ENCODE data around the gene AP3S1.

Gene AP3S1

GRCh38 chr5:115954144-115954543, 112.4 kb downstream of the AP3S1 start:
- no peak overlapping the region for H3K9ac ChIP-seq (ENCODE audit: low read depth, low read length, poor library complexity)
- H2BK15ac ChIP-seq (ENCODE audit: low read length), result no peak overlapping the region
- H3K4me1 ChIP-seq (ENCODE audit: control insufficient read depth in 2 of 2, insufficient read depth in 1 of 2, low read depth in 1 of 2, low read length in 2 of 2), result no peaks in the 10 kb centered on the region
- H3K14ac ChIP-seq (ENCODE audit: low read length), result no peak overlapping the region
- H3K18ac ChIP-seq (ENCODE audit: low read length), result no peak overlapping the region
- H4K8ac ChIP-seq (ENCODE audit: low read depth, low read length), result no peak overlapping the region
- no peak overlapping the region for H3K4ac ChIP-seq (ENCODE audit: low read length)
- H3K27me3 ChIP-seq (ENCODE audit: control insufficient read depth in 3 of 3, insufficient read depth in 3 of 3, low read depth in 1 of 3, low read length in 3 of 3), result no peaks in the 10 kb centered on the region
- DNase-seq (ENCODE audit: low spot score), result no peak
- no peak overlapping the region for H3K23ac ChIP-seq (ENCODE audit: low read depth, low read length, poor library complexity)
- no peak overlapping the region for H2BK12ac ChIP-seq (ENCODE audit: low read length)
- no peak overlapping the region for H2AFZ ChIP-seq (ENCODE audit: low read length)
- H3K27ac ChIP-seq (replicated peaks; ENCODE audit: low read length), result no peak overlapping the region
- H2BK5ac ChIP-seq (ENCODE audit: low read length), result no peak overlapping the region
- no peak overlapping the region for H3K4me2 ChIP-seq (ENCODE audit: insufficient read depth, low read length, poor library complexity, severe bottlenecking)
- no peak overlapping the region for H2AK5ac ChIP-seq (ENCODE audit: low read depth, low read length)
- H3K79me1 ChIP-seq (ENCODE audit: low read depth, low read length), result no peaks in the 10 kb centered on the region
- H3K9me3 ChIP-seq (replicated peaks in 1 of 2; ENCODE audit: control insufficient read depth in 2 of 2, insufficient read depth in 1 of 2, low read depth in 1 of 2, low read length in 2 of 2), result no peaks in the 10 kb centered on the region
- H4K91ac ChIP-seq (ENCODE audit: low read depth, low read length, poor library complexity), result no peak overlapping the region
- H3K4me3 ChIP-seq (ENCODE audit: low read length in 2 of 2), result no peak overlapping the region
- H3K36me3 ChIP-seq (replicated peaks in 1 of 2; ENCODE audit: control insufficient read depth in 2 of 2, insufficient read depth in 2 of 2, low read length in 2 of 2), result no peaks in the 10 kb centered on the region
- H2BK120ac ChIP-seq (ENCODE audit: low read depth, low read length), result no peak overlapping the region

GRCh38 chr5:115956957-115957356, 115.2 kb downstream of the AP3S1 start:
- Histone ChIP-seq H3K4ac (ENCODE audit: low read length) (no peak overlapping the region), H3K4me2 (ENCODE audit: insufficient read depth, low read length, poor library complexity, severe bottlenecking) (no peak overlapping the region), H3K9me3 (replicated peaks in 1 of 2; ENCODE audit: control insufficient read depth in 2 of 2, insufficient read depth in 1 of 2, low read depth in 1 of 2, low read length in 2 of 2) (peaks cover 0 to 1% of the 10 kb centered on the region in 2 donors), H2BK12ac (ENCODE audit: low read length) (no peak overlapping the region), H2AFZ (ENCODE audit: low read length) (no peak overlapping the region), H3K23ac (ENCODE audit: low read depth, low read length, poor library complexity) (no peak overlapping the region), H3K79me1 (ENCODE audit: low read depth, low read length) (no peaks in the 10 kb centered on the region), H2BK15ac (ENCODE audit: low read length) (no peak overlapping the region), H3K27ac (replicated peaks; ENCODE audit: low read length) (no peak overlapping the region), H3K9ac (ENCODE audit: low read depth, low read length, poor library complexity) (no peak overlapping the region), H4K91ac (ENCODE audit: low read depth, low read length, poor library complexity) (no peak overlapping the region), H3K18ac (ENCODE audit: low read length) (no peak overlapping the region), H3K4me1 (ENCODE audit: control insufficient read depth in 2 of 2, insufficient read depth in 1 of 2, low read depth in 1 of 2, low read length in 2 of 2) (peaks cover 0 to 1% of the 10 kb centered on the region in 2 donors), H3K4me3 (ENCODE audit: low read length in 2 of 2) (no peak overlapping the region), H2BK120ac (ENCODE audit: low read depth, low read length) (no peak overlapping the region), H2BK5ac (ENCODE audit: low read length) (no peak overlapping the region), H3K27me3 (ENCODE audit: control insufficient read depth in 3 of 3, insufficient read depth in 3 of 3, low read depth in 1 of 3, low read length in 3 of 3) (peaks cover 0 to 13% (median 4%) of the 10 kb centered on the region in 3 experiments), H4K8ac (ENCODE audit: low read depth, low read length) (no peak overlapping the region), H3K36me3 (replicated peaks in 1 of 2; ENCODE audit: control insufficient read depth in 2 of 2, insufficient read depth in 2 of 2, low read length in 2 of 2) (no peaks in the 10 kb centered on the region), H2AK5ac (ENCODE audit: low read depth, low read length) (no peak overlapping the region), H3K14ac (ENCODE audit: low read length) (no peak overlapping the region)
- no CpG with 5 or more reads among the region's 6 CpGs for WGBS, 2 donors (ENCODE audit: extremely low coverage in 2 of 2, insufficient read length in 2 of 2, insufficient replicate concordance in 1 of 2)
- DNase-seq (ENCODE audit: low spot score), result no peak

DNA sequence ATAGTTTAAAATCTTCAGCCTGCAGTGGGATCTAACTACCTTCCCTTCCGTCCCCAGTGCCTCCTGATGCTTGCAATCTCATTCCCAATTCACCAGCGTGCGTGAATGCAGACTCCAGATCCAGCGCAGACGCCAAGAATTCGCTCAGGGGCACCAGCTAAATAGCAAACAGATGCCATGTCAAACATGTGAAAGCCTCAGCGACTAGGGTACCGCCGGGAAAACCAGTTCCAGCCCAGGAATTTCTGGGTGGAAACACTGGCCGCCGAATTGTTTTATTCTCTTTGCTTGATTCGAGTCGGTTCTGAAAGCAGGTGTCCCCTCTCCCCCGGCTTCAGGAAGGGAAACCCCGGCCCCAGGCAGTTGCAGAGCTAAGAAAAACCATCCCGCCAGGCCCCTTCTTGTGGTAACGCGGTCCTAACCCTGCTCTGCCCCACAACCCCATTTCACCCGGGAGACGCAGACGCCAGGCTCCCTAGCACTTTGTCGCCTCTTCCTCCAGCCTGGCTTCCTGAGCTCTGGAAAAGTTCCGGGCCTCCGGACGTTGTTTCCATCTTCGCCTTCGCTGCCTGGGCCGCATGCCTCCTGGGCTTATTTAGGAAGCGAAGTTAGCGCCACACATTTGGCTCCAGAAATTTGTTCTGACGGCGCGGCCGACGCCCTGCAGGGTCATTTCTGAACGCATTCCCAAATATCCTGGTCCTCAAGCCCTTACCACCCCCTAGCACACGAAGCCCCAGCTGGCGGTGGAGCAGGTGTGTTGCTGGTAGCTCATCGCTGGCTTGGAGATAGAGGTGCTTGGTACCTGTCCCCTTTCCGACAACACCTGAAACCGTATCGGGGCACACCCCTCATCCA, 119.9 kb downstream of the AP3S1 start:
- H2AK5ac ChIP-seq (ENCODE audit: low read depth, low read length), result peak overlapping the region; percentile 70
- H3K79me1 ChIP-seq (ENCODE audit: low read depth, low read length), result no peaks in the 10 kb centered on the region
- no peak overlapping the region for H3K14ac ChIP-seq (ENCODE audit: low read length)
- no peak overlapping the region for H3K27ac ChIP-seq (replicated peaks; ENCODE audit: low read length)
- peak overlapping the region; percentile 43 for H4K8ac ChIP-seq (ENCODE audit: low read depth, low read length)
- WGBS, 2 donors (ENCODE audit: extremely low coverage in 2 of 2, insufficient read length in 2 of 2, insufficient replicate concordance in 1 of 2), result no CpG with 5 or more reads among the region's 42 CpGs
- peak overlapping the region; percentile 38 for H3K18ac ChIP-seq (ENCODE audit: low read length)
- no peak overlapping the region for H2BK12ac ChIP-seq (ENCODE audit: low read length)
- H2AFZ ChIP-seq (ENCODE audit: low read length), result no peak overlapping the region
- H3K4me2 ChIP-seq (ENCODE audit: insufficient read depth, low read length, poor library complexity, severe bottlenecking), result peak overlapping the region; percentile 15
- no peak overlapping the region for H2BK5ac ChIP-seq (ENCODE audit: low read length)
- H3K23ac ChIP-seq (ENCODE audit: low read depth, low read length, poor library complexity), result peak overlapping the region; percentile 85
- no peak overlapping the region for H4K91ac ChIP-seq (ENCODE audit: low read depth, low read length, poor library complexity)
- DNase-seq (ENCODE audit: low spot score), result no peak
- peaks cover 0 to 5% of the 10 kb centered on the region in 2 donors for H3K9me3 ChIP-seq (replicated peaks in 1 of 2; ENCODE audit: control insufficient read depth in 2 of 2, insufficient read depth in 1 of 2, low read depth in 1 of 2, low read length in 2 of 2)
- H3K4me1 ChIP-seq (ENCODE audit: control insufficient read depth in 2 of 2, insufficient read depth in 1 of 2, low read depth in 1 of 2, low read length in 2 of 2), result peaks cover 0 to 1% of the 10 kb centered on the region in 2 donors
- H3K4me3 ChIP-seq (ENCODE audit: low read length in 2 of 2), result no peak overlapping the region
- H3K4ac ChIP-seq (ENCODE audit: low read length), result no peak overlapping the region
- no peak overlapping the region for H3K9ac ChIP-seq (ENCODE audit: low read depth, low read length, poor library complexity)
- peaks cover 0 to 34% (median 6%) of the 10 kb centered on the region in 3 experiments for H3K27me3 ChIP-seq (ENCODE audit: control insufficient read depth in 3 of 3, insufficient read depth in 3 of 3, low read depth in 1 of 3, low read length in 3 of 3)
- H2BK15ac ChIP-seq (ENCODE audit: low read length), result no peak overlapping the region
- H3K36me3 ChIP-seq (replicated peaks in 1 of 2; ENCODE audit: control insufficient read depth in 2 of 2, insufficient read depth in 2 of 2, low read length in 2 of 2), result no peaks in the 10 kb centered on the region
- no peak overlapping the region for H2BK120ac ChIP-seq (ENCODE audit: low read depth, low read length)

DNA sequence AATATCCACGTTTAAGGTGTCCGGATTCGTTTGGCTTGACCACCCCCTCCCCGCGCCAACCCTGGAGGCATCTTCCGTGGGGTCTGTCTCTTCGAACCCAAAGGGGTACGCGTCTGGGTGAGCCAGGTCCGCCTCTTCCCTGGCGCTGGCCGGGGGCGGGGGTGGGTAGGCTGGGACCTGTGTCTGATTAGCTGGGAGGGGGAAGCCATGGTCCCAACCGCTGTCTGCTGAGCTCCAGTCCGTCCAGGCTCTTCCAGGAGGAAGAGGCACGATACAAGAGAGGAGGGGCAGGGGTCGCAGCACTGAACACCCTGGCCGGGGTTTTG, 120.5 kb downstream of the AP3S1 start, which contains the start of gene LVRN:
LVRN (plus strand) TSS at position 237 of the 326 bp plus-strand sequence. CDS start 143 bp downstream, outside the sequence.
- Histone ChIP-seq H2AFZ (ENCODE audit: low read length) (no peak within 1 kb of the TSS), H3K4ac (ENCODE audit: low read length) (no peak within 1 kb of the TSS), H2AK5ac (ENCODE audit: low read depth, low read length) (peak within 1 kb of the TSS; percentile 70), H3K18ac (ENCODE audit: low read length) (peak within 1 kb of the TSS; percentile 85), H3K4me2 (ENCODE audit: insufficient read depth, low read length, poor library complexity, severe bottlenecking) (peak within 1 kb of the TSS; percentile 56), H3K9ac (ENCODE audit: low read depth, low read length, poor library complexity) (peak within 1 kb of the TSS; percentile 21), H3K4me3 (ENCODE audit: low read length in 2 of 2) (peak within 1 kb of the TSS in 1 of 2 donors; percentile 71), H4K91ac (ENCODE audit: low read depth, low read length, poor library complexity) (no peak within 1 kb of the TSS), H3K27me3 (ENCODE audit: control insufficient read depth in 3 of 3, insufficient read depth in 3 of 3, low read depth in 1 of 3, low read length in 3 of 3) (peaks cover 0 to 34% (median 6%) of the 10 kb centered on the region in 3 experiments), H4K8ac (ENCODE audit: low read depth, low read length) (peak within 1 kb of the TSS; percentile 43), H3K14ac (ENCODE audit: low read length) (peak within 1 kb of the TSS; percentile 21), H2BK12ac (ENCODE audit: low read length) (peak within 1 kb of the TSS; percentile 22), H3K9me3 (replicated peaks in 1 of 2; ENCODE audit: control insufficient read depth in 2 of 2, insufficient read depth in 1 of 2, low read depth in 1 of 2, low read length in 2 of 2) (peaks cover 0 to 5% of the 10 kb centered on the region in 2 donors), H3K27ac (replicated peaks; ENCODE audit: low read length) (no peak within 1 kb of the TSS), H3K79me1 (ENCODE audit: low read depth, low read length) (no peaks in the 10 kb centered on the region), H2BK5ac (ENCODE audit: low read length) (no peak within 1 kb of the TSS), H2BK120ac (ENCODE audit: low read depth, low read length) (no peak within 1 kb of the TSS), H2BK15ac (ENCODE audit: low read length) (peak within 1 kb of the TSS; percentile 75), H3K4me1 (ENCODE audit: control insufficient read depth in 2 of 2, insufficient read depth in 1 of 2, low read depth in 1 of 2, low read length in 2 of 2) (peaks cover 0 to 1% of the 10 kb centered on the region in 2 donors), H3K23ac (ENCODE audit: low read depth, low read length, poor library complexity) (peak within 1 kb of the TSS; percentile 85), H3K36me3 (replicated peaks in 1 of 2; ENCODE audit: control insufficient read depth in 2 of 2, insufficient read depth in 2 of 2, low read length in 2 of 2) (no peaks in the 10 kb centered on the region)
- no CpG with 5 or more reads among the region's 18 CpGs for WGBS, 2 donors (ENCODE audit: extremely low coverage in 2 of 2, insufficient read length in 2 of 2, insufficient replicate concordance in 1 of 2)
- DNase-seq (ENCODE audit: low spot score), result no peak
